GM18909 (cell line): ENCODE results near the gene TRIM32.
A peak's percentile ranks its signal among the peaks of the same experiment; 100 is the strongest.

Experiments used
- ATAC-seq: cut with Tn5 transposase; IDR thresholded peaks from one replicate; pipeline ENCODE4 v1.9.1; 2021; ENCODE audit warnings: mild to moderate bottlenecking; ENCODE audit not compliant: unreplicated experiment, poor library complexity

TRIM32 gene

GRCh38 chr9:116703634-116704033 is 16.5 kb downstream of the TRIM32 start:
- ATAC-seq: no peak

- ATAC-seq: no peak
Observed at GRCh38 chr9:116704470-116704869, 17.4 kb downstream of the TRIM32 start.

- ATAC-seq: no peak
Observed at GRCh38 chr9:116705531-116705930, 18.4 kb downstream of the TRIM32 start.

GRCh38 chr9:116706310-116707290 is 19.5 kb downstream of the TRIM32 start:
- ATAC-seq: no peak

GRCh38 chr9:116712781-116713180 is 25.7 kb downstream of the TRIM32 start:
- ATAC-seq: no peak

GRCh38 chr9:116713271-116713670 is 26.2 kb downstream of the TRIM32 start:
- no peak for ATAC-seq

- ATAC-seq: no peak
Observed at GRCh38 chr9:116715751-116716150, 28.6 kb downstream of the TRIM32 start.

GRCh38 chr9:116716438-116716837 is 29.3 kb downstream of the TRIM32 start:
- no peak for ATAC-seq

GRCh38 chr9:116717150-116717549 is 30.0 kb downstream of the TRIM32 start:
- no peak for ATAC-seq

- ATAC-seq: no peak
Observed at GRCh38 chr9:116718111-116718510, 31.0 kb downstream of the TRIM32 start.

GRCh38 chr9:116720111-116720510 is 33.0 kb downstream of the TRIM32 start:
- no peak for ATAC-seq

- ATAC-seq: no peak
Observed at GRCh38 chr9:116721411-116721810, 34.3 kb downstream of the TRIM32 start.

- no peak for ATAC-seq
Observed at GRCh38 chr9:116721944-116722343, 34.8 kb downstream of the TRIM32 start.

- ATAC-seq: no peak
Observed at GRCh38 chr9:116724123-116724522, 37.0 kb downstream of the TRIM32 start.

GRCh38 chr9:116726602-116727001 is 39.5 kb downstream of the TRIM32 start:
- ATAC-seq: no peak

- ATAC-seq: no peak
Observed at GRCh38 chr9:116733010-116733641, 46.0 kb downstream of the TRIM32 start.

GRCh38 chr9:116736399-116737151 is 49.5 kb downstream of the TRIM32 start:
- ATAC-seq: peak; percentile 9

- peak; percentile 72 for ATAC-seq
Observed at GRCh38 chr9:116737152-116737546, 50.0 kb downstream of the TRIM32 start.

- no peak for ATAC-seq
Observed at GRCh38 chr9:116741086-116741740, 54.1 kb downstream of the TRIM32 start.

GRCh38 chr9:116741742-116742141 is 54.6 kb downstream of the TRIM32 start:
- no peak for ATAC-seq
